Caco-2 (cell line): Measurements from ENCODE around the gene PXYLP1. TPM values are rescaled to one million over a fixed set of nuclear protein-coding genes. Genes with fewer than 3 reads are reported as not detected.

Source experiments
- BruUV-seq: library from RNA; stranded (reverse); fragments of 400-500 nt; replicated peaks from 2 replicates; lab custom pipeline; 2021; lab: Mats Ljungman, UMichigan
- CTCF ChIA-PET: fragments of 300-600 bp; sonication (Branson Sonifier 250); formaldehyde crosslinking; loops from one replicate; lab custom pipeline; 2022; ENCODE audit warnings: antibody characterized with exemption; lab: Charles Lee
- POLR2A ChIA-PET: fragments of 300-600 bp; sonication (Branson Sonifier 250); formaldehyde crosslinking; loops from one replicate; lab custom pipeline; 2022; ENCODE audit warnings: antibody characterized with exemption; lab: Charles Lee
- DNase-seq, 2 experiments: peaks; one replicate each; pipeline versions ENCODE4 v3.0.0 to v3.0.0-alpha.2; 2020 to 2022
- H3K27me3 ChIP-seq: replicated peaks from 2 replicates; pipeline ENCODE4 v1.6.0; 2011; ENCODE audit warnings: low read length; ENCODE audit not compliant: control insufficient read depth, insufficient read depth
- H3K36me3 ChIP-seq: 2 replicates; pipeline ENCODE4 v1.5.1; 2011; ENCODE audit warnings: low read length; ENCODE audit not compliant: control insufficient read depth, insufficient read depth
- H3K4me1 ChIP-seq: fragments of 250-450 bp; sonication (Bioruptor Pico); 2 replicates; pipeline ENCODE4 v1.5.1; 2020; ENCODE audit warnings: mild to moderate bottlenecking
- H3K4me3 ChIP-seq: 2 replicates; pipeline ENCODE4 v1.5.1; 2011; ENCODE audit warnings: low read depth, mild to moderate bottlenecking, control low read depth, low read length
- H3K9me3 ChIP-seq: fragments of 250-450 bp; sonication (Bioruptor Pico); 2 replicates; pipeline ENCODE4 v1.5.1; 2020; ENCODE audit warnings: mild to moderate bottlenecking, moderate library complexity
- H3K27ac Mint-ChIP-seq: one replicate; pipeline ENCODE4 v1.8.0; 2022; ENCODE audit warnings: mixed read lengths; ENCODE audit not compliant: unreplicated experiment
- H3K27me3 Mint-ChIP-seq: one replicate; pipeline ENCODE4 v1.8.0; 2022; ENCODE audit warnings: mixed read lengths; ENCODE audit not compliant: insufficient read depth, unreplicated experiment
- H3K36me3 Mint-ChIP-seq: one replicate; pipeline ENCODE4 v1.8.0; 2022; ENCODE audit warnings: mild to moderate bottlenecking, mixed read lengths; ENCODE audit not compliant: insufficient read depth, unreplicated experiment
- H3K4me1 Mint-ChIP-seq: one replicate; pipeline ENCODE4 v1.8.0; 2022; ENCODE audit warnings: low read depth, mixed read lengths; ENCODE audit not compliant: unreplicated experiment
- H3K4me3 Mint-ChIP-seq: one replicate; pipeline ENCODE4 v1.8.0; 2022; ENCODE audit warnings: mild to moderate bottlenecking, moderate library complexity, mixed read lengths; ENCODE audit not compliant: unreplicated experiment
- H3K9me3 Mint-ChIP-seq: one replicate; pipeline ENCODE4 v1.8.0; 2022; ENCODE audit warnings: mixed read lengths; ENCODE audit not compliant: unreplicated experiment
- intact Hi-C: fragments of 100-400 bp; cut with micrococcal nuclease; formaldehyde crosslinking; loops from one replicate; pipeline ENCODE4 v1.10.0; 2022; ENCODE audit not compliant: unreplicated experiment
- total RNA-seq: library from RNA; stranded (reverse); gene quantifications from 2 replicates; pipeline ENCODE4 v1.2.3, GENCODE V29; 2022
- TF ChIP-seq, protein P1 (sequence below), 2 experiments: fragments of 200-600 bp in 1 of 2; IDR thresholded peaks; 1 replicate in 1 of 2; 2 replicates in 1 of 2; pipeline versions ENCODE4 v1.5.1 to v1.8.0; 2011 to 2022; ENCODE audit warnings: antibody characterized with exemption in 1 of 2, control low read depth in 1 of 2, inconsistent platforms in 1 of 2, low read depth in 1 of 2, low read length in 1 of 2, mild to moderate bottlenecking in 1 of 2, moderate library complexity in 1 of 2; ENCODE audit not compliant: insufficient read depth in 1 of 2, severe bottlenecking in 1 of 2, unreplicated experiment in 1 of 2

Gene PXYLP1
- total RNA-seq, 1 experiment from 2014 or later: 24.6 TPM

DNA sequence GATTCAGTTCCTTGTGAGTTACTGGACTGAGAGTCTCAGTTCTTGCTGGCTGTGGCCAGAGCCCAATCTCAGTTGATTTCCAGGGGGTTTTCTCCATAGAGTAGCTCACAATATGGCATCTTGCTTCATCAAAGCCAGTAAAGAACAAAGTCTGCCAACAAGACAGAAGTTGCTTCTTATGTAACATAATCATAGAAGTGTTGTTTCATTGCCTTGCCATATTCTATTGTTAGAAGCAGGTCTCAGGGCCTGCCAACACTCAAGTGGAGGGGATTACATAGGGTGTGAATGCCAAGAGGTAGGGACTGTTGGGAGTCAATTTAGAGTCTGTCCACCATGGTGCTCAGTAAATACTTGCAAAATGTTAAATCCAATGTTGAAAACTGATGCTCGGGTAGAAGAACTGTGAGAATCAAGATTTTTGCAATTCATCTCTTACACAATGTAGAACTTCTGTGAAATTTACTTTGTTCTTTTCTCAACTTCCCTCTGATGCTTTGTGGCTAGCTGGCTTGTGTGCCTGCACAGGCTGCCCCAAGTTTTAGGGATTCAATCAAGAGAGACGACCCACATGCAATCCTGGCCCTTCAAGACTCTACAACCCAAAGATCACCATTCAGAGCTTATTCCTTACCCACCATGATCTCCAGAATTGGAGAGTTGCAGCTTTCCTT lies 13.3 kb upstream of the PXYLP1 start:
- Mint-ChIP-seq H3K9me3 (peaks cover 4% of the 10 kb centered on the region), H3K36me3 (no peaks in the 10 kb centered on the region), H3K27ac (no peak overlapping the region), H3K4me3 (no peak overlapping the region), H3K27me3 (no peaks in the 10 kb centered on the region), H3K4me1 (peaks cover 15% of the 10 kb centered on the region)
- Histone ChIP-seq H3K4me1 (0 out of 2 replicates have a peak, but pooled peaks cover 5% of the 10 kb centered on the region), H3K36me3 (no peaks in the 10 kb centered on the region; the same call in 1 of the 2 replicates), H3K4me3 (no peak overlapping the region), H3K9me3 (peaks cover 5% of the 10 kb centered on the region; the same call in 1 of the 2 replicates), H3K27me3 (no peaks in the 10 kb centered on the region)
- intact Hi-C loops: no loop called here
- ChIA-PET CTCF (no interaction called here), POLR2A (no interaction called here)
- TF ChIP-seq, protein P1, sequence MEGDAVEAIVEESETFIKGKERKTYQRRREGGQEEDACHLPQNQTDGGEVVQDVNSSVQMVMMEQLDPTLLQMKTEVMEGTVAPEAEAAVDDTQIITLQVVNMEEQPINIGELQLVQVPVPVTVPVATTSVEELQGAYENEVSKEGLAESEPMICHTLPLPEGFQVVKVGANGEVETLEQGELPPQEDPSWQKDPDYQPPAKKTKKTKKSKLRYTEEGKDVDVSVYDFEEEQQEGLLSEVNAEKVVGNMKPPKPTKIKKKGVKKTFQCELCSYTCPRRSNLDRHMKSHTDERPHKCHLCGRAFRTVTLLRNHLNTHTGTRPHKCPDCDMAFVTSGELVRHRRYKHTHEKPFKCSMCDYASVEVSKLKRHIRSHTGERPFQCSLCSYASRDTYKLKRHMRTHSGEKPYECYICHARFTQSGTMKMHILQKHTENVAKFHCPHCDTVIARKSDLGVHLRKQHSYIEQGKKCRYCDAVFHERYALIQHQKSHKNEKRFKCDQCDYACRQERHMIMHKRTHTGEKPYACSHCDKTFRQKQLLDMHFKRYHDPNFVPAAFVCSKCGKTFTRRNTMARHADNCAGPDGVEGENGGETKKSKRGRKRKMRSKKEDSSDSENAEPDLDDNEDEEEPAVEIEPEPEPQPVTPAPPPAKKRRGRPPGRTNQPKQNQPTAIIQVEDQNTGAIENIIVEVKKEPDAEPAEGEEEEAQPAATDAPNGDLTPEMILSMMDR (IDR thresholded peaks at IDR 0.05; ENCODE audit: insufficient read depth in 1 of 2, low read depth in 1 of 2, low read length in 1 of 2, severe bottlenecking in 1 of 2, unreplicated experiment in 1 of 2): no peak
- DNase-seq: no peak
- no TSS peak for BruUV-seq

DNA sequence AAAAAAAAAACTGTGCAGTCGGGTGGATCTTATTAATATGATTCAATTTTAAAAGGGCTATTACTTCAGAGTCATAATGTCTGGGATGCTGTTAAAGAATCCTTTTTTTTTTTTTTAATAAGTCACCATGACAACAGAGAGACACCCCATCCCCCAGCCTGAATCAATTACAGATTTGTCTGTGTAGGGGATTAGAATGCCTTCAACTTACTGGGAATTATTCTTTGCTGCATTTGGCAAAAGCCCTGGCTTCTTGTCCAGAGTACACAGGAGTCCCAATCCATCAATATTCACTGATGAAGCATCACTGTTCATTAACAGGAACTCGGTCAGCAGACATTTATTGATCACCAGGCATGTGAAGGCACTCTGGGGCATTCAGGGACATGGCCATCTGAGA lies 12.7 kb upstream of the PXYLP1 start:
- Histone ChIP-seq H3K36me3 (no peaks in the 10 kb centered on the region; the same call in 1 of the 2 replicates), H3K27me3 (no peaks in the 10 kb centered on the region), H3K9me3 (peaks cover 10% of the 10 kb centered on the region), H3K4me1 (0 out of 2 replicates have a peak, but pooled peaks cover 5% of the 10 kb centered on the region), H3K4me3 (no peak overlapping the region)
- no peaks in the 10 kb centered on the region for H3K36me3 Mint-ChIP-seq
- H3K27me3 Mint-ChIP-seq: no peaks in the 10 kb centered on the region
- peaks cover 10% of the 10 kb centered on the region for H3K9me3 Mint-ChIP-seq
- TF ChIP-seq, protein P1 (IDR thresholded peaks at IDR 0.05; ENCODE audit: insufficient read depth in 1 of 2, low read depth in 1 of 2, low read length in 1 of 2, severe bottlenecking in 1 of 2, unreplicated experiment in 1 of 2): no peak
- ChIA-PET POLR2A (no interaction called here), CTCF (no interaction called here)
- peaks cover 15% of the 10 kb centered on the region for H3K4me1 Mint-ChIP-seq
- H3K4me3 Mint-ChIP-seq: no peak overlapping the region
- DNase-seq: no peak
- no TSS peak for BruUV-seq
- intact Hi-C loops: no loop called here
- no peak overlapping the region for H3K27ac Mint-ChIP-seq

DNA sequence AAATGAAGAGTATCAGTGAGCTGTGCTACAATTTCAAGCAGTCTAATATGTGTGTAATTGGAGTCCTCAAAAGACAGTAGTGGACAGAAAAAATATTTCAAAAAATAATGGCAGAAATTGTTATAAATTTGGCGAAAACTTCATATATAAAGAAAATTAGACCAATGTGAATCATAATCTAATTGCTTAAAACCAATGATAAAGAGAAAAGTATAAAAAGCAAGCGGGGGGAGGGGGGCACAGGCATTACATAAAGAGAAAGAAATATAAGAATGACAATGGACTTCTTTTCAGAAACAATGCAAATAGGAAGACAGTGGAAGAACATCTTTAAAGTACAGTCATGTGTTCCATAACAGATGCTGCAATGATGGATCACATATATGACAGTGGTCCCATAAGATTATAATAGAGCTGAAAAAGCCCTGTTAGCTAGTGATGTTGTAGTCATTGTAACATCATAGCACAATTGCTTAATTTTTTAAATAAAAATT lies 7.9 kb upstream of the PXYLP1 start:
- Histone ChIP-seq H3K4me1 (peaks cover 7% of the 10 kb centered on the region), H3K36me3 (no peaks in the 10 kb centered on the region; the same call in 1 of the 2 replicates), H3K9me3 (peaks cover 13% of the 10 kb centered on the region), H3K4me3 (no peak overlapping the region), H3K27me3 (no peaks in the 10 kb centered on the region)
- DNase-seq: no peak
- CTCF ChIA-PET: interaction anchor here (0.6 kb wide), 1 partner anchor 8 kb away, joined by 3 read pairs; the partner anchor contains the start of gene PXYLP1
- Mint-ChIP-seq H3K36me3 (no peaks in the 10 kb centered on the region), H3K4me1 (peaks cover 5% of the 10 kb centered on the region), H3K4me3 (no peak overlapping the region), H3K9me3 (peaks cover 18% of the 10 kb centered on the region), H3K27me3 (no peaks in the 10 kb centered on the region), H3K27ac (no peak overlapping the region)
- intact Hi-C loops: no loop called here
- no TSS peak for BruUV-seq
- TF ChIP-seq, protein P1 (IDR thresholded peaks at IDR 0.05; ENCODE audit: insufficient read depth in 1 of 2, low read depth in 1 of 2, low read length in 1 of 2, severe bottlenecking in 1 of 2, unreplicated experiment in 1 of 2): no peak
- POLR2A ChIA-PET: no interaction called here
